ENCODE data around the gene LRRC57.

LRRC57 gene

GRCh38 chr15:42490671-42491538, 57.7 kb downstream of the LRRC57 start, which contains the start of gene ZNF106:
Gene ZNF106 (minus strand): TSS chr15:42491141. CDS start chr15:42472289, 18,852 bp downstream.
- TF ChIP-seq EGR1 (IDR thresholded peaks at IDR 0.05) (peak; percentile 46), REST (IDR thresholded peaks at IDR 0.05; ENCODE audit: low read depth) (no peak), RAD21 (IDR thresholded peaks at IDR 0.05; ENCODE audit: low read depth) (no peak), EP300 (IDR thresholded peaks at IDR 0.05; ENCODE audit: borderline replicate concordance) (peak; percentile 18; the same call in 1 of the 2 replicates), TEAD4 (IDR thresholded peaks at IDR 0.05) (peak; percentile 18; the same call in 1 of the 2 replicates), CEBPB (IDR thresholded peaks at IDR 0.05) (no peak), NFIC (IDR thresholded peaks at IDR 0.05) (no peak), ZBTB7A (IDR thresholded peaks at IDR 0.05; ENCODE audit: low read depth) (peak; percentile 79; the same call in 1 of the 2 replicates), YY1 (IDR thresholded peaks at IDR 0.05; ENCODE audit: low read depth) (peak; percentile 79), FOXM1 (IDR thresholded peaks at IDR 0.05; ENCODE audit: borderline replicate concordance, low read depth) (0 out of 2 replicates have a peak, but pooled peaks have one; percentile 11), TAF1 (IDR thresholded peaks at IDR 0.05; ENCODE audit: low read depth) (peak; percentile 87), TCF12 (IDR thresholded peaks at IDR 0.05; ENCODE audit: low read depth) (peak; percentile 49; the same call in 1 of the 2 replicates), CREB1 (IDR thresholded peaks at IDR 0.05; ENCODE audit: low read depth) (peak; percentile 34; the same call in 1 of the 2 replicates), USF1 (IDR thresholded peaks at IDR 0.05) (no peak), MAX (IDR thresholded peaks at IDR 0.05) (no peak)

GRCh38 chr15:42490291-42490670, 58.3 kb downstream of the LRRC57 start:
- TF ChIP-seq YY1 (IDR thresholded peaks at IDR 0.05; ENCODE audit: low read depth) (no peak), REST (IDR thresholded peaks at IDR 0.05; ENCODE audit: low read depth) (no peak), ZBTB7A (IDR thresholded peaks at IDR 0.05; ENCODE audit: low read depth) (no peak), CEBPB (IDR thresholded peaks at IDR 0.05) (no peak), USF1 (IDR thresholded peaks at IDR 0.05) (no peak), CREB1 (IDR thresholded peaks at IDR 0.05; ENCODE audit: low read depth) (no peak), EGR1 (IDR thresholded peaks at IDR 0.05) (no peak), EP300 (IDR thresholded peaks at IDR 0.05; ENCODE audit: borderline replicate concordance) (no peak), TAF1 (IDR thresholded peaks at IDR 0.05; ENCODE audit: low read depth) (no peak), TCF12 (IDR thresholded peaks at IDR 0.05; ENCODE audit: low read depth) (no peak)

All from Ishikawa (cell line).